ENCODE data around the gene CCSAP.

CCSAP gene

DNA sequence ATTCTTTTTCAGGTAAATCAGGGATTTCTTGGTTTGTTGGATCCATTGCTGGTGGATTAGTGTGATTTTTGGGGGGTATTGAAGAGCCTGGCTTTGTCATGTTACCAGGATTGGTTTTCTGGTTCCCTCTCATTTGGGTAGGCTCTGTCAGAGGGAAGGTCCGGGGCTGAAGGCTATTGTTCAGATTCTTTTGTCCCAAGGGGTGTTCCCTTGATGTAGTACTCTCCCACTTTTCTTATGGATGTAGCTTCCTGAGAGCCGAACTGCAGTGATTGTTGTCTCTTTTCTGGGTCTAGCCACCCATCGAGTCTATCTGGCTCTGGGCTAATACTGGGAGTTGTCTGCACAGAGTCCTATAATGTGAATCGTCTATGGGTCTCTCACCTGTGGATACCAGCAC, 17.6 kb upstream of the CCSAP start:
- Histone ChIP-seq H3K4ac (ENCODE audit: low read depth in 1 of 2, low read length in 2 of 2) (no peak overlapping the region), H2BK120ac (ENCODE audit: low read depth, low read length) (no peak overlapping the region), H3K14ac (ENCODE audit: low read length in 2 of 2) (no peak overlapping the region), H3K9me3 (ENCODE audit: control insufficient read depth, low read length) (peaks cover 4% of the 10 kb centered on the region), H4K8ac (ENCODE audit: low read length) (no peak overlapping the region), H3K27me3 (ENCODE audit: control insufficient read depth in 1 of 2, insufficient read depth in 1 of 2, low read length in 2 of 2) (peaks cover 12 to 28% of the 10 kb centered on the region in 2 experiments), H2BK5ac (ENCODE audit: low read depth, low read length, poor library complexity, severe bottlenecking) (no peak overlapping the region), H3K9ac (ENCODE audit: low read length) (no peak overlapping the region), H2AFZ (ENCODE audit: low read depth, low read length) (no peak overlapping the region), H2AK5ac (ENCODE audit: low read length, severe bottlenecking) (no peak overlapping the region), H3K27ac (ENCODE audit: low read length, poor library complexity, severe bottlenecking) (no peak overlapping the region), H3K23ac (ENCODE audit: low read length in 2 of 2) (no peak overlapping the region), H2BK12ac (ENCODE audit: low read length in 2 of 2) (no peak overlapping the region), H3K36me3 (ENCODE audit: control insufficient read depth in 1 of 2, insufficient read depth in 2 of 2, low read depth in 1 of 2, low read length in 2 of 2) (no peaks in the 10 kb centered on the region), H3K4me1 (ENCODE audit: control insufficient read depth, insufficient read depth, low read depth, low read length) (no peaks in the 10 kb centered on the region), H4K91ac (ENCODE audit: low read length) (no peak overlapping the region), H2BK15ac (ENCODE audit: low read depth, poor library complexity, severe bottlenecking) (no peak overlapping the region), H3K18ac (ENCODE audit: low read depth in 1 of 2, low read length in 2 of 2) (no peak overlapping the region), H3K4me3 (ENCODE audit: insufficient read depth in 1 of 2, low read depth in 1 of 2, low read length in 2 of 2) (no peak overlapping the region), H3K79me1 (replicated peaks; ENCODE audit: low read length, poor library complexity, severe bottlenecking) (no peaks in the 10 kb centered on the region), H3K4me2 (ENCODE audit: low read length, poor library complexity, severe bottlenecking) (no peak overlapping the region)
- 46% methylated on average over 4 of the region's 4 CpGs for WGBS
- DNase-seq, result no peak

DNA sequence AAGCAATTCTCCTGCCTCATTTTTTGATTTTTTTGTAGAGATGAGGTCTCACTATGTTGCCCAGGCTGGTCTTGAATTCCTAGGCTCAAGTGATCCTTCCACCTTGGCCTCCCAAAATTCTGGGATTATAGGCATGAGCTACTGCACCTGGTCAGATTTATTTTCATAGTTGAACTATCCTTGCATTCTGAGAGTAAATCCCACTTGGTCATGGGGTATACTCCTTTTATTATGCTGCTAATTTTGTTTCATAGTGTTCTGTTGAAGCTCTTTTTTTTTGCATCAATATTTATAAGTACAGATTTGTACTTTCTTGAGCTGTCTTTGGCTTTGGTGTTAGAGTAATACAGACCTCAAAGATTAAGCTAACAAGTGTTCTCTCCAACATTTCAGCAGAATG, 12.8 kb upstream of the CCSAP start:
- no peak overlapping the region for H2BK12ac ChIP-seq (ENCODE audit: low read length in 2 of 2)
- peaks cover 20% of the 10 kb centered on the region for H3K9me3 ChIP-seq (ENCODE audit: control insufficient read depth, low read length)
- H3K79me1 ChIP-seq (replicated peaks; ENCODE audit: low read length, poor library complexity, severe bottlenecking), result no peaks in the 10 kb centered on the region
- H2BK5ac ChIP-seq (ENCODE audit: low read depth, low read length, poor library complexity, severe bottlenecking), result no peak overlapping the region
- no peak overlapping the region for H3K27ac ChIP-seq (ENCODE audit: low read length, poor library complexity, severe bottlenecking)
- H3K36me3 ChIP-seq (ENCODE audit: control insufficient read depth in 1 of 2, insufficient read depth in 2 of 2, low read depth in 1 of 2, low read length in 2 of 2), result no peaks in the 10 kb centered on the region
- H3K4me3 ChIP-seq (ENCODE audit: insufficient read depth in 1 of 2, low read depth in 1 of 2, low read length in 2 of 2), result no peak overlapping the region
- no peak overlapping the region for H2BK15ac ChIP-seq (ENCODE audit: low read depth, poor library complexity, severe bottlenecking)
- no peak overlapping the region for H3K4me2 ChIP-seq (ENCODE audit: low read length, poor library complexity, severe bottlenecking)
- no peak overlapping the region for H3K14ac ChIP-seq (ENCODE audit: low read length in 2 of 2)
- H4K8ac ChIP-seq (ENCODE audit: low read length), result no peak overlapping the region
- H3K23ac ChIP-seq (ENCODE audit: low read length in 2 of 2), result no peak overlapping the region
- no peak overlapping the region for H3K9ac ChIP-seq (ENCODE audit: low read length)
- DNase-seq, result no peak
- H2AFZ ChIP-seq (ENCODE audit: low read depth, low read length), result no peak overlapping the region
- peaks cover 13 to 19% of the 10 kb centered on the region in 2 experiments for H3K27me3 ChIP-seq (ENCODE audit: control insufficient read depth in 1 of 2, insufficient read depth in 1 of 2, low read length in 2 of 2)
- no peaks in the 10 kb centered on the region for H3K4me1 ChIP-seq (ENCODE audit: control insufficient read depth, insufficient read depth, low read depth, low read length)
- H2AK5ac ChIP-seq (ENCODE audit: low read length, severe bottlenecking), result no peak overlapping the region
- no peak overlapping the region for H3K4ac ChIP-seq (ENCODE audit: low read depth in 1 of 2, low read length in 2 of 2)
- H2BK120ac ChIP-seq (ENCODE audit: low read depth, low read length), result no peak overlapping the region
- H4K91ac ChIP-seq (ENCODE audit: low read length), result no peak overlapping the region
- no peak overlapping the region for H3K18ac ChIP-seq (ENCODE audit: low read depth in 1 of 2, low read length in 2 of 2)

DNA sequence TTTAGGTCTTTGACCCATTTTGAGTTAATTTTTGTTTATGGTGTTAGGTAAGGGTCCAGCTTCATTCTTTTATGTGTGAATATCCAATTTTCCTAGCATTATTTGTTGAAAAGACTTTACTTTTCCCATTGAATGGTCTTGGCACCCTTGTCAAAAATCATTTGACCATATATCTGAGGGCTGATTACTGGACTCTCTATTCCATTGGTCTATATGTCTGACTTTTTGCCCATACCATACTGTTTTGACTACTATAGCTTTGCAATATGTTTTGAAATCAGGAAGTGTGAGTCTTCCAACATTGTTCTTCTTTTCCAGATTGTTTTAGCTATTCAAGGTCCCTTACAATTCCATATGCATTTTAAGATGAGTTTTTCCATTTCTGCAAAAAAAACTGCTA, 11.4 kb upstream of the CCSAP start:
- Histone ChIP-seq H4K91ac (ENCODE audit: low read length) (no peak overlapping the region), H3K36me3 (ENCODE audit: control insufficient read depth in 1 of 2, insufficient read depth in 2 of 2, low read depth in 1 of 2, low read length in 2 of 2) (no peaks in the 10 kb centered on the region), H3K4me2 (ENCODE audit: low read length, poor library complexity, severe bottlenecking) (no peak overlapping the region), H3K27ac (ENCODE audit: low read length, poor library complexity, severe bottlenecking) (no peak overlapping the region), H3K18ac (ENCODE audit: low read depth in 1 of 2, low read length in 2 of 2) (no peak overlapping the region), H2BK12ac (ENCODE audit: low read length in 2 of 2) (no peak overlapping the region), H3K9me3 (ENCODE audit: control insufficient read depth, low read length) (peaks cover 20% of the 10 kb centered on the region), H4K8ac (ENCODE audit: low read length) (no peak overlapping the region), H2AFZ (ENCODE audit: low read depth, low read length) (no peak overlapping the region), H3K4me1 (ENCODE audit: control insufficient read depth, insufficient read depth, low read depth, low read length) (no peaks in the 10 kb centered on the region), H2BK5ac (ENCODE audit: low read depth, low read length, poor library complexity, severe bottlenecking) (no peak overlapping the region), H2BK15ac (ENCODE audit: low read depth, poor library complexity, severe bottlenecking) (no peak overlapping the region), H3K4ac (ENCODE audit: low read depth in 1 of 2, low read length in 2 of 2) (no peak overlapping the region), H3K79me1 (replicated peaks; ENCODE audit: low read length, poor library complexity, severe bottlenecking) (no peaks in the 10 kb centered on the region), H2BK120ac (ENCODE audit: low read depth, low read length) (no peak overlapping the region), H2AK5ac (ENCODE audit: low read length, severe bottlenecking) (no peak overlapping the region), H3K9ac (ENCODE audit: low read length) (no peak overlapping the region), H3K4me3 (ENCODE audit: insufficient read depth in 1 of 2, low read depth in 1 of 2, low read length in 2 of 2) (no peak overlapping the region), H3K27me3 (ENCODE audit: control insufficient read depth in 1 of 2, insufficient read depth in 1 of 2, low read length in 2 of 2) (peaks cover 13 to 21% of the 10 kb centered on the region in 2 experiments), H3K23ac (ENCODE audit: low read length in 2 of 2) (no peak overlapping the region), H3K14ac (ENCODE audit: low read length in 2 of 2) (no peak overlapping the region)
- DNase-seq, result no peak

GRCh38 chr1:229352975-229353374, 10.1 kb upstream of the CCSAP start:
- H3K27ac ChIP-seq (ENCODE audit: low read length, poor library complexity, severe bottlenecking), result no peak overlapping the region
- no peak overlapping the region for H3K9ac ChIP-seq (ENCODE audit: low read length)
- H3K4ac ChIP-seq (ENCODE audit: low read depth in 1 of 2, low read length in 2 of 2), result no peak overlapping the region
- peaks cover 13 to 28% of the 10 kb centered on the region in 2 experiments for H3K27me3 ChIP-seq (ENCODE audit: control insufficient read depth in 1 of 2, insufficient read depth in 1 of 2, low read length in 2 of 2)
- no CpG with 5 or more reads among the region's 2 CpGs for WGBS
- H3K36me3 ChIP-seq (ENCODE audit: control insufficient read depth in 1 of 2, insufficient read depth in 2 of 2, low read depth in 1 of 2, low read length in 2 of 2), result no peaks in the 10 kb centered on the region
- H3K4me3 ChIP-seq (ENCODE audit: insufficient read depth in 1 of 2, low read depth in 1 of 2, low read length in 2 of 2), result no peak overlapping the region
- no peak for DNase-seq
- H3K4me2 ChIP-seq (ENCODE audit: low read length, poor library complexity, severe bottlenecking), result no peak overlapping the region
- no peak overlapping the region for H3K23ac ChIP-seq (ENCODE audit: low read length in 2 of 2)
- no peak overlapping the region for H2AFZ ChIP-seq (ENCODE audit: low read depth, low read length)
- H3K4me1 ChIP-seq (ENCODE audit: control insufficient read depth, insufficient read depth, low read depth, low read length), result no peaks in the 10 kb centered on the region
- peaks cover 20% of the 10 kb centered on the region for H3K9me3 ChIP-seq (ENCODE audit: control insufficient read depth, low read length)
- H3K14ac ChIP-seq (ENCODE audit: low read length in 2 of 2), result no peak overlapping the region
- H2AK5ac ChIP-seq (ENCODE audit: low read length, severe bottlenecking), result no peak overlapping the region
- no peak overlapping the region for H2BK120ac ChIP-seq (ENCODE audit: low read depth, low read length)
- H4K8ac ChIP-seq (ENCODE audit: low read length), result no peak overlapping the region
- H3K18ac ChIP-seq (ENCODE audit: low read depth in 1 of 2, low read length in 2 of 2), result no peak overlapping the region
- no peak overlapping the region for H2BK5ac ChIP-seq (ENCODE audit: low read depth, low read length, poor library complexity, severe bottlenecking)
- no peak overlapping the region for H4K91ac ChIP-seq (ENCODE audit: low read length)
- H2BK15ac ChIP-seq (ENCODE audit: low read depth, poor library complexity, severe bottlenecking), result no peak overlapping the region
- no peaks in the 10 kb centered on the region for H3K79me1 ChIP-seq (replicated peaks; ENCODE audit: low read length, poor library complexity, severe bottlenecking)
- H2BK12ac ChIP-seq (ENCODE audit: low read length in 2 of 2), result no peak overlapping the region
